HUES64 (cell line): ENCODE results near the gene NUP93.

ENCODE experiments used
- H3K27ac ChIP-seq: 2 replicates; pipeline ENCODE4 v1.7.0; 2013; ENCODE audit warnings: low read depth, low read length, inconsistent platforms
- H3K27me3 ChIP-seq: 2 replicates; pipeline ENCODE4 v1.6.1; 2013; ENCODE audit warnings: mild to moderate bottlenecking, low read length; ENCODE audit not compliant: insufficient read depth
- H3K36me3 ChIP-seq: 2 replicates; pipeline ENCODE4 v1.6.1; 2013; ENCODE audit warnings: mild to moderate bottlenecking, low read length; ENCODE audit not compliant: insufficient read depth
- H3K4me1 ChIP-seq: 2 replicates; pipeline ENCODE4 v1.6.1; 2013; ENCODE audit warnings: mild to moderate bottlenecking, low read length, moderate library complexity; ENCODE audit not compliant: insufficient read depth
- H3K4me3 ChIP-seq: 2 replicates; pipeline ENCODE4 v1.5.1; 2013; ENCODE audit warnings: mild to moderate bottlenecking, low read length, moderate library complexity
- H3K9ac ChIP-seq: 2 replicates; pipeline ENCODE4 v1.6.1; 2013; ENCODE audit warnings: mild to moderate bottlenecking, low read depth, low read length
- H3K9me3 ChIP-seq: 2 replicates; pipeline ENCODE4 v1.6.1; 2013; ENCODE audit warnings: low read depth, low read length; ENCODE audit not compliant: insufficient read depth
- WGBS: fragments of 150-250, 120-280 bp; methylation state at CpG from one replicate; pipeline ENCODE4 v1.1.7; 2013; ENCODE audit warnings: missing lambda C conversion rate; 5-methylcytosine and 5-hydroxymethylcytosine counted together

The NUP93 gene

GRCh38 chr16:56765949-56766348, 36.0 kb downstream of the NUP93 start:
- no peak overlapping the region for H3K4me3 ChIP-seq
- no peak overlapping the region for H3K27ac ChIP-seq
- H3K9ac ChIP-seq, result no peak overlapping the region
- H3K9me3 ChIP-seq, result no peaks in the 10 kb centered on the region
- H3K4me1 ChIP-seq, result no peaks in the 10 kb centered on the region
- peaks cover 33% of the 10 kb centered on the region for H3K36me3 ChIP-seq
- H3K27me3 ChIP-seq, result no peaks in the 10 kb centered on the region
- WGBS, result 75% methylated on average over 4 of the region's 4 CpGs

GRCh38 chr16:56767024-56767423, 37.1 kb downstream of the NUP93 start:
- Histone ChIP-seq H3K36me3 (peaks cover 22% of the 10 kb centered on the region), H3K9ac (no peak overlapping the region), H3K27me3 (no peaks in the 10 kb centered on the region), H3K9me3 (no peaks in the 10 kb centered on the region), H3K4me3 (no peak overlapping the region), H3K27ac (no peak overlapping the region), H3K4me1 (no peaks in the 10 kb centered on the region)
- 94% methylated on average over 3 of the region's 3 CpGs for WGBS

GRCh38 chr16:56769677-56770076, 39.7 kb downstream of the NUP93 start:
- no peak overlapping the region for H3K9ac ChIP-seq
- WGBS, result 100% methylated on average over 3 of the region's 3 CpGs
- no peaks in the 10 kb centered on the region for H3K27me3 ChIP-seq
- H3K27ac ChIP-seq, result no peak overlapping the region
- peaks cover 5% of the 10 kb centered on the region; the same call in 1 of the 2 replicates for H3K4me1 ChIP-seq
- no peak overlapping the region for H3K4me3 ChIP-seq
- no peaks in the 10 kb centered on the region for H3K9me3 ChIP-seq
- peaks cover 8% of the 10 kb centered on the region for H3K36me3 ChIP-seq

- no peaks in the 10 kb centered on the region for H3K9me3 ChIP-seq
Measured at GRCh38 chr16:56771558-56772279, 41.8 kb downstream of the NUP93 start.

GRCh38 chr16:56773532-56773931, 43.6 kb downstream of the NUP93 start:
- no peaks in the 10 kb centered on the region for H3K9me3 ChIP-seq
- 88% methylated on average over 3 of the region's 3 CpGs for WGBS
- H3K4me3 ChIP-seq, result no peak overlapping the region

More at GRCh38 chr16:56771558-56772279, 41.8 kb downstream of the NUP93 start:
- Histone ChIP-seq H3K9ac (no peak overlapping the region), H3K27ac (no peak overlapping the region), H3K27me3 (no peaks in the 10 kb centered on the region), H3K4me3 (no peak overlapping the region), H3K36me3 (no peaks in the 10 kb centered on the region), H3K4me1 (peaks cover 17% of the 10 kb centered on the region; the same call in 1 of the 2 replicates)
- WGBS, result 95% methylated on average over 5 of the region's 5 CpGs

GRCh38 chr16:56774016-56774680, 44.2 kb downstream of the NUP93 start:
- H3K4me1 ChIP-seq, result peaks cover 17% of the 10 kb centered on the region; the same call in 1 of the 2 replicates
- no peak overlapping the region for H3K4me3 ChIP-seq
- WGBS, result 92% methylated on average over 2 of the region's 2 CpGs
- H3K9ac ChIP-seq, result no peak overlapping the region
- H3K36me3 ChIP-seq, result no peaks in the 10 kb centered on the region
- H3K9me3 ChIP-seq, result no peaks in the 10 kb centered on the region
- no peak overlapping the region for H3K27ac ChIP-seq
- no peaks in the 10 kb centered on the region for H3K27me3 ChIP-seq

More at GRCh38 chr16:56773532-56773931, 43.6 kb downstream of the NUP93 start:
- Histone ChIP-seq H3K36me3 (no peaks in the 10 kb centered on the region), H3K4me1 (peaks cover 17% of the 10 kb centered on the region; the same call in 1 of the 2 replicates), H3K9ac (no peak overlapping the region), H3K27ac (no peak overlapping the region), H3K27me3 (no peaks in the 10 kb centered on the region)

GRCh38 chr16:56775162-56775561, 45.2 kb downstream of the NUP93 start:
- no peak overlapping the region for H3K9ac ChIP-seq
- H3K4me3 ChIP-seq, result no peak overlapping the region
- WGBS, result 71% methylated on average over 4 of the region's 4 CpGs
- H3K9me3 ChIP-seq, result no peaks in the 10 kb centered on the region
- peaks cover 26% of the 10 kb centered on the region for H3K4me1 ChIP-seq
- H3K27me3 ChIP-seq, result no peaks in the 10 kb centered on the region
- no peaks in the 10 kb centered on the region for H3K36me3 ChIP-seq
- H3K27ac ChIP-seq, result no peak overlapping the region

- no peaks in the 10 kb centered on the region for H3K36me3 ChIP-seq
- no peak overlapping the region for H3K4me3 ChIP-seq
- H3K9ac ChIP-seq, result no peak overlapping the region
- peaks cover 40% of the 10 kb centered on the region for H3K4me1 ChIP-seq
- no peaks in the 10 kb centered on the region for H3K9me3 ChIP-seq
- no peak overlapping the region for H3K27ac ChIP-seq
- WGBS, result 91% methylated on average over 1 of the region's 1 CpG
- no peaks in the 10 kb centered on the region for H3K27me3 ChIP-seq
Measured at GRCh38 chr16:56776562-56776961, 46.6 kb downstream of the NUP93 start.

- Histone ChIP-seq H3K27ac (no peak overlapping the region), H3K4me3 (no peak overlapping the region), H3K36me3 (no peaks in the 10 kb centered on the region), H3K9me3 (no peaks in the 10 kb centered on the region), H3K9ac (no peak overlapping the region), H3K4me1 (peaks cover 44% of the 10 kb centered on the region), H3K27me3 (no peaks in the 10 kb centered on the region)
- WGBS, result 96% methylated on average over 5 of the region's 5 CpGs
Measured at GRCh38 chr16:56777001-56777400, 47.1 kb downstream of the NUP93 start.

- no peak overlapping the region for H3K9ac ChIP-seq
- no peaks in the 10 kb centered on the region for H3K36me3 ChIP-seq
- peaks cover 49% of the 10 kb centered on the region for H3K4me1 ChIP-seq
- H3K27ac ChIP-seq, result no peak overlapping the region
- H3K4me3 ChIP-seq, result no peak overlapping the region
- no peaks in the 10 kb centered on the region for H3K9me3 ChIP-seq
- no peaks in the 10 kb centered on the region for H3K27me3 ChIP-seq
- WGBS, result 94% methylated on average over 5 of the region's 5 CpGs
Measured at GRCh38 chr16:56777482-56777881, 47.6 kb downstream of the NUP93 start.

- Histone ChIP-seq H3K4me3 (no peak overlapping the region), H3K9me3 (no peaks in the 10 kb centered on the region), H3K27ac (no peak overlapping the region), H3K27me3 (no peaks in the 10 kb centered on the region), H3K9ac (no peak overlapping the region), H3K36me3 (no peaks in the 10 kb centered on the region), H3K4me1 (peaks cover 67% of the 10 kb centered on the region)
- WGBS, result 40% methylated on average over 1 of the region's 1 CpG
Measured at GRCh38 chr16:56779906-56780305, 50.0 kb downstream of the NUP93 start.
